Amniotic stem cell (primary cell): ENCODE measurements around the gene NF1.

Experiments
- DNase-seq: peaks from one replicate; lab custom pipeline; 2025; lab: John Stamatoyannopoulos, UW

The NF1 gene

GRCh38 chr17:31385428-31386285 is 290.9 kb downstream of the NF1 start:
- DNase-seq = no peak

- no peak for DNase-seq
Observed at GRCh38 chr17:31386542-31387075, 291.8 kb downstream of the NF1 start.

- DNase-seq = no peak
Observed at GRCh38 chr17:31387438-31387837, 292.7 kb downstream of the NF1 start.

- DNase-seq = no peak
Observed at GRCh38 chr17:31388351-31388750, 293.6 kb downstream of the NF1 start.

- DNase-seq = no peak
Observed at GRCh38 chr17:31388770-31389656, 294.2 kb downstream of the NF1 start.

- no peak for DNase-seq
Observed at GRCh38 chr17:31389657-31390381, 295.0 kb downstream of the NF1 start.

- DNase-seq = no peak
Observed at GRCh38 chr17:31390426-31390747, 295.6 kb downstream of the NF1 start.

- no peak for DNase-seq
Observed at GRCh38 chr17:31390748-31391495, 296.1 kb downstream of the NF1 start.

GRCh38 chr17:31391496-31391949 is 296.7 kb downstream of the NF1 start, which contains the start of gene RAB11FIP4:
Gene RAB11FIP4, plus strand, starts transcription at chr17:31391675. Its CDS starts 178 bp downstream, at chr17:31391853.
- DNase-seq = no peak

- no peak for DNase-seq
Observed at GRCh38 chr17:31392002-31392855, 297.5 kb downstream of the NF1 start.

- DNase-seq = no peak
Observed at GRCh38 chr17:31392856-31393748, 298.3 kb downstream of the NF1 start.

- no peak for DNase-seq
Observed at GRCh38 chr17:31393749-31394146, 299.0 kb downstream of the NF1 start.

GRCh38 chr17:31394544-31394943 is 299.8 kb downstream of the NF1 start:
- peak; percentile 14 for DNase-seq

GRCh38 chr17:31397256-31397939 is 302.6 kb downstream of the NF1 start:
- DNase-seq = no peak

- DNase-seq = no peak
Observed at GRCh38 chr17:31398381-31399311, 303.9 kb downstream of the NF1 start.

GRCh38 chr17:31400481-31400950 is 305.7 kb downstream of the NF1 start:
- no peak for DNase-seq
